HG03025 (cell line): ENCODE data around the gene CES1.
"Not testable (repeated sequence)": the region's sequence is repeated elsewhere in the genome, so short reads cannot be mapped to it uniquely, and the experiment has no call there.

Experiments used
- ATAC-seq: cut with Tn5 transposase; IDR thresholded peaks from one replicate; pipeline ENCODE4 v1.9.1; 2021; ENCODE audit warnings: mild to moderate bottlenecking, moderate library complexity; ENCODE audit not compliant: unreplicated experiment, low FRiP score

The CES1 gene

DNA sequence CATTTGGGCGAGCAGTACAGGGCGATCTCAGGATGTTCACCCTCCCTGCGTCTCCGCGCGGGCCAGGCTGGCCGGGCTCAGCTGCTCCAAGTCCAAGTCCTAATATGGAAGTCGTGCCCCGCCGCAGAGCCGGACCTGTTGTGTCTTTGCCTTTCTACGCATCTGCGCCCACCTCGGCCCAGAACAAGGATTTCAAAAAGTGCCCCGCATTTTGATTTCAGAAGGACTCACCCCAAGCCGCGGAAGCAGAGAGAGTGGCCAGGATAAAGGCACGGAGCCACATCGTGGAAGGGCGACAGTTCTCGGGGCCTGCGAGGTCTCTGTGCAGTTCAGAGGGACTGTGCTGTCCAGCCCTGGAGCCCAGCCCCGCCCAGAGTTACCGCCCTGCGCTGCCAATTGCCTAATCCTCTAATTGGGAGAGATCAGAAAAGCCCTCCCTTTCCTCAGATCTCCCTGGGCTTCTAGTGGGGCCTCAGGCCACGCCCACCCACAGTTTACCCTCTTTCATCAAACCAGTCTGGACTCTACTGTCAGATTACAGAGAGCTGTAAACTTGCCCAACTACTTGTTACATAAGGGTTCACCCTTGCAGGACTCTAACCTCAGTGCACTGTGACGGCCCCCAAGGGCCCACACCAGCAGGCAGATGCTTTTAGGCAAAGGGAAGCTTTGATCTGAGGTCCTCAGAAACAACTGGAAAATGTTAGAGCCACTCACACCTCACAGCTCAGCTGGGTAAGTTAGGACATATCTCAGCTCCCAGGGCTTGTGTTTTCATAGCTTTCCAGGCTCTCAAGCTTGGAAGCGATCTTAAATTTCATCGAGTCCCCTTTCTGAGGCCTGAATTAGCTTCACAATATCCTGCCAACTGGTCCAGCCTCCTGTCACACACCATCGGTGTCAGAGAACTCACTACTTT is at the start of gene CES1:
CES1 (minus strand) TSS at position 324 of the 919 bp plus-strand sequence; CDS start at position 283, 41 bp downstream.
- ATAC-seq: no peak

DNA sequence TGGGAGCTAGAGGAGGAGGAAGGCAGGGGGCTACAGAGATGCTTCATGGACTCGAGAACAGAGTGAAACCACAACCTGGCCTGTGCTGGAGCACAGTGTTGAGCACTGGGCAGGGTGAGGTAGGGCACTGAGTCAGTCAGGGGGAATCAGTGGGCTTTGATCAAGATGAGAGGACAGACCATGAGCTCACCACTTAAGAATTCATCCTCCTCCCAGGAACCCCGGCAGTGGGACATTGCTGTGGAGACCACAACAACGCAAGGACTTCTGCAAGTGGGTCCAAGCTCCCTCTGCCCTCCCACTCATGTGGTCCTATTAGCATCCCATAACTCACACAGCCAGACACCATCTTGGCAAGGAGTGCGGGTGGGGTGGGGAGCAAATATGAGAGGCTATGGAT is 44.0 kb upstream of the CES1 start:
- no peak for ATAC-seq

DNA sequence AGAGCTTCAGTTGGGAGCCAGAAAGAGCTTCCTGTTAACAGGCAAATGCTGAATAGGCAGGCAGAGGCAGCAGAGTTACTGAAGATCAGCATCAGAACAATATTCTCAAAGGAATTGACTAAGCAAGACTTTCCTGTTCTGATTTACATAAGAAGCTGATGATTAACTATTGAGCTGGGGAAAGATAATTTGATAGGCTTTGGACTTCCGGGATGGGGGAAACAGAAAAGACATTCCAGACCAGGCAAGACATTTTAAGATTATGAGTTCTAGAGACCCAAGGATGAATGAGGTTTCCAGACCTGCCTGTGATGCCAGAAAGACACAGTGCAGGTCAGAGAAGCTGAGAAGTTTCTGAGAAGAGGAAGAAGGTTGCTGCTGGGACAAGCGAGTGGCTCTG is 42.4 kb upstream of the CES1 start, which contains the start of gene CES5A:
CES5A (minus strand) TSS at position 101 of the 400 bp plus-strand sequence. CDS start 152 bp downstream, outside the sequence.
- no peak for ATAC-seq

GRCh38 chr16:55873122-55873521 is 40.2 kb upstream of the CES1 start:
- ATAC-seq: no peak

GRCh38 chr16:55872130-55872529 is 39.2 kb upstream of the CES1 start:
- ATAC-seq: no peak

DNA sequence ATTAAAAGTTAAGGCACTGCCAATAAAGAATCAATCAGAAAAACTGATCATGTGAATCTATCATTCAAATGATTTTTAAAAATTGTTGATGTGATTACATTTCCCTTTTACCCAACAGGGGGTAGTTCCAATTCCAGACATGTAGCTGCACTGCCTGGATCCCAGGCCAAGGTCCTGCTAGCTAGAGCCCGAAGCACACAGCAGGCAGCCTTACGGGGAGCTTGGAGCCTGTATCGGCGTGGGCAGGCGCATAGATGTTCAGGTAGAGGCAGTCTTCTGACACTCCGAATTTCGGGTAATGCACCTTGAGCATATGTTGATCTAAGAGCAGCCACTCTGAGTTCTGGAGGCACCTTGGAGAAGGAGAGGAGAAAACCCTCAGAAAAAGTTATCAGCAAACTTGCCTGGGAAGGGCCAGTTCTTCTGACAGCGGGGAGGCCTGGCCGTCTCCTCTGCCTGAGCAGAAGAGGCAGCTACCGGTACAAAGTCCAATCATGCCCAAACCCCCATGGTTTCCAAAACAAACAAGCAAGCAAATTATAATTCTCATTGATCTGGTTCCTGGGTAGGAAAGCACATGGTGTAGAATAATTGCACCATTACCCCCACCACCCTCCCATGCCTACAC is 38.6 kb upstream of the CES1 start:
- no peak for ATAC-seq

DNA sequence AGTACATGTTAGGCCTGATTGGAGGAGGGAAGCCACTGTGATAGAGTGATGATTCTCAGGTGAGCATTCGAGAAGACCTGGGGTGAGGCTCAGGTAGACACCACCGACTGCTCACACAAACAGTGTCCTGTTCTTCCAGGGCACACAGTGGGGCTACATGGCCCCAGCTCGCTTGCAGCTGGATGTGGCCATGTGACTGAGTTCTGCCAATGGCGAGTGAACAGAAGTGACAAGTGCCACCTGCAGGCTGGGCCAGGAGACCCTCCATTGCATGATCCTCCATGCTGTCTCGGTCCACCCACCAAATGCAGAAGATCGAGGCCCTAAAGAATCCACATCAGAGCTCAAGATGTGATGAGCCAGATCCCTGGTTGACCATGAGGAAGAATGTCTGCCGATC is 36.1 kb upstream of the CES1 start:
- no peak for ATAC-seq

- no peak for ATAC-seq
These were observed 35.2 kb upstream of the CES1 start for GRCh38 chr16:55868137-55868536.

DNA sequence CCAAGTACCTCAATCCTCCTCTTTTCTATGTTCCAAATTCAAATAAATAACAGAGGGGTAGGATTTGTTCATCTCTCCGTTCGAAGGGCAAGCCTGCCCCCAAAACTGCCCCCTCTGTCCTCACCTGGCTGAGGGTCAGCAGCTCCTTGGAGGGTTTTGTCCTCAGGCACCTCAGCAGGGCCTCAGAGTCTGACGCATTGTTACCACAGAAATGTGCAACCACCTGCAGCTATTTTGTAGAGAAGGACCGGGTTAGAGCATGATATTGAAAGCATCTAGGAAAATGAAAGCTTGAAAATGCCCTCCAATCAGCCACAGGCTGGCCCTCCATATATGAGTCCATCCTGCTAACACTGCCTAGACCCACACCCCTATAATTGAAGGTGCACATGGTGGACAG is 28.4 kb upstream of the CES1 start:
- ATAC-seq: no peak

GRCh38 chr16:55857650-55858049 is 24.8 kb upstream of the CES1 start:
- not testable (repeated sequence) for ATAC-seq

DNA sequence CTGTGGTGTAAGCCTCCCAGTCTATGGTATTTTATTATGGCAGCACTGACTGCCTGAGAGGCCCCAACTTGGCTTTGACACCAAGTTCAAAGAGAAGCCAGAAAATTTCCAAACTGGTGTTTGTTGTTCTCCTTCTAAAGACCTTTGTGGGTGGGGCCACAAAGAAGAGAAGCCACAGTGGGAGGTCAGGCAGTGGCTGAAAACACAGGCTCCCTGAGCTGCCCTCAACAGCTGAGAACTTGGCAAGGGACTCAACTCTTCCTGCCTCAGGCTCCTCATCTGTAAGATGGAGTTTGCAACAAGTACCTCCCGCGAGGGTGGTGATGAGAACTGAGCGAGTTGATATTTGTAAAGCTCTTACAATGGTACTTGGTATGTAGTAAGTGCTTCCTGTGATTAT is 24.1 kb upstream of the CES1 start:
- no peak for ATAC-seq

DNA sequence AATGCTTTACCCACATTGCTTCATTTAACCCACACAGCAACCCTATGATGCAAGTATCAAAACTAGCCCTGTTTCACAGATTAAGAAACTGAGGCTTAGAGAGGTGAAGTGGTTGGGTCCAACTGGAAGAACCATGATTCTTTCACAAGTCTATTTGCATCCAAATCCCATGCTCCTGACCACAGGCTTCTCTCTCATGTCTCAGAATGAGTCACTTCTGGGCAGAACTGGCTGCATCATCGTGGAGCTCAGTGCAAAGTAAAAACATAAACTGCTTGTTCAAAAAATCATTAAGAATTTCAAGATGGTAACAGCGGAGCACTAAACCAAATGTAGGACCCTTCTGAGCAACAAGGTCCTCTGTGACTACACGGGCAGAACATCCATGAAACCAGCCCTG is 20.2 kb upstream of the CES1 start:
- no peak for ATAC-seq

DNA sequence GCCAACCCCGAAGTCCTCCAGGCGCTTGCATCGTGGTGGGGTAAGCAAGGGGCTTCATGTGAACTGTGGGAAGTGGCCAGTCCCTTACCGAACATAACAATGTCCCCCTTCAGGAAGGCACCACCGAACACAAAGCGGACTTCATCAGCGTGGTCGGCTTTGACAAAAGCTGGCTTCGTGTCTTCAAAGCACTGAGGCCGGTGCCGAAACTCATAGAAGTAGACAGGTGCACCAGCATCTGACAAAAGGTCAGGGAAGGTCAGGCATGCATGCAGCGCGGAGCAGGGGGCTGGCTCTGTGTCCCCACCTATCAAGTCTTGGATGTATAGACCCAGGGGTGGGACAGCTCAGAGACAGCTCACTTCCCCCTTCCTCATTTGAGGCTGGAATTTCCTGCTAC is 16.6 kb upstream of the CES1 start:
- ATAC-seq: no peak

- no peak for ATAC-seq
These were observed 13.9 kb upstream of the CES1 start for GRCh38 chr16:55846598-55847346.

GRCh38 chr16:55843105-55843395 is 10.2 kb upstream of the CES1 start:
- no peak for ATAC-seq

DNA sequence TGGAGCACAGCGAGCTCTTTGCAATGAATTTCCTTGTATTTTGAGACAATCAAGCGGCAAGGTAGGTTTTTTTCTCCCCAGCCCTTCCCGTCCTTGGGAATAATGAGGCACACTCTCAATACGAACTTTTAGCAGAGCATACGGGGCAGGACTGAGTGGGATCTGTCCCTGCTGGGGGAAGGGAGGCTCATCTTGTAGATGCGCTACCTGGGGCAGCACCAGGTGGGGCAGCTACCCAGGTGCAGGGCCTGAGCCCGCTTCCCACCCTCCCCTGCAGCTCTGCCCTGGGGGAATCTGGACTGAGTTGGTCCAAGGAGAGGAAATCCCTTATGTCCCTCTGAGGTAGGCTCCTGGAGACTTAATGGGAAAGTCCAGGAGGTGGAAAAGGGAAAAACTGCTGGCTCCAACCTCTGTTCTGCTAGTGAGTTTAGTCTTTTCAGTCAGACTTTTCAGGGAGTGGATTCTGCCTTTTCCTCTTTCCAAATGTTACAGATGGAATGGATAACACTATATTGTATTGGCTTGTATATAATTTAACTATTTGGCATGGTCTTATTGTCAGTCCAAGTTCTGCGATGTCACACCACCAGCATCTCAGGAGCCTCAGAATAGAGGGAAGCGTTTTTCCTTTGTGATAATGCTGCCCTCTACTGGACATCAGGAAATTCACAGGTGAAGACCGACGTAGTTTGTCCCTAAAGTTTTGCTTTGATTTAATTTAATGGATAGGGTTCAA is 9.6 kb upstream of the CES1 start:
- no peak for ATAC-seq

- no peak for ATAC-seq
These were observed 6.2 kb upstream of the CES1 start for GRCh38 chr16:55839115-55839514.

DNA sequence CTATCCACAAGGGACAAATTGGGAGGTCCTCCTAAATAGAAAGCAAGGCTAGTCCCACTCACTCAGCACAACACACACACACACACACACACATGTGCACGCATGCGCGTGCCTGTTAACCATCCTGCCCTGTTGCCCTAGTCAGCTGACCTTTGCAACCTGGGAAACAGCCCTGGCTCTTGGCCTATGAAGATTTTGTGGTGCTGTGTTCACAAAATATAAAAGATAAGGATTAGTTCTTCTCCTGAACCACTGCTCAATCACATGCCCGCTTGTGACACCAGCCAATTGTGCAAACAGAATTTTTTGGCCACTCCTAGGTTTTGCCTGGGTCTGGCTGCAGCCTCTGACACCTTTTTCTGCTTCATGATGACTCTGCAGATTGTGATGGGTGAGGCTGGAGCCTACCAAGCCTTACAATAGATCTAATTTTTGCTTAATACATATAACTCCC is 3.3 kb upstream of the CES1 start:
- ATAC-seq: no peak

DNA sequence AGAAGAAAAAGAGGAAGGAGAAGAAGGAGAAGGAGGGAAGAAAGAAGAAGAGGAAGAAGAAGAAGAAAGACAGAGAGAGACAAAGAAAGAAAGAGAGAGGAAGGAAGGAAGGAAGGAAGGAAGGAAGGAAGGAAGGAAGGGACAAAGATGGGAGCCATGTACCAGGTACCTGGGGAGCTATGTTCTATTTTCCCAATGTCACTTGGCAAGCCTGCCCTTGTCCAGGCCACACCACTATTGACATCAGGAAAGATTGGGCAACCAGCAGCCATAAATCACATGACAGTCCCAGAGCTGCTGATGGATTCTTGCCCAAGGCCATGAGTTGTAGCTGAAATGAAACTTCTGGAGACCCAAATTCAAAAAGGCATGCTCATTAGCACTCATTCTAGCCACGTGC is 2.7 kb upstream of the CES1 start:
- no peak for ATAC-seq

GRCh38 chr16:55835173-55835572 is 2.3 kb upstream of the CES1 start:
- not testable (repeated sequence) for ATAC-seq

DNA sequence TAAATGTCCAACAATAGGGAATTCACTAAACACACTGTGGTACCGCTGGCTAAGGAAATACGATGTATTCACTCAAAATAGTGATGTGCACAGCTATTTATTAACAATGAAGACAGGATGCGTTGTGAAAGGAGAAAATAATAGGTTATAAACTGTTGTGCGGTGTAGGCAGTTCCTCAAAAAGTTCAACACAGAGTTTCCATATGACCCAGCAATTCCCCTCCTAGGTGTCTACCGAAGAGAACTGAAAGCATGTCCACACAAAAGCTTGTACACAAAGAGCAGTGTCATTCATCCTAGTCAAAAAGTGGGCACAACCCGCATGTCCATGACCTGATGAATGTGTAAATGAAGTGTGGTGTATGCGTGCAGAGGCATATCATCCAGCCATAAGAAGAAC is 1.2 kb upstream of the CES1 start:
- peak; percentile 63 for ATAC-seq
